Keratinocyte (primary cell): ENCODE data around the gene CLEC16A. TPM values are rescaled to one million over a fixed set of nuclear protein-coding genes. Genes with fewer than 3 reads are reported as not detected.

Experiments used
- DNase-seq: peaks from one replicate; pipeline ENCODE4 v3.0.0-alpha.2; 2011; ENCODE audit warnings: low read depth, missing footprints, low spot score
- FAIRE-seq: peaks from 2 replicates; lab custom pipeline; 2011; peaks lifted over from hg19 to GRCh38; lab: Jason Lieb, UNC
- H2AFZ ChIP-seq: 2 replicates; pipeline ENCODE4 v1.6.0; 2012; ENCODE audit warnings: low read length, control low read depth, inconsistent platforms; ENCODE audit not compliant: control insufficient read depth
- H3K27ac ChIP-seq: 2 replicates; pipeline ENCODE4 v1.5.1; 2011; ENCODE audit warnings: low read length; ENCODE audit not compliant: control insufficient read depth, insufficient read depth
- H3K27me3 ChIP-seq: 3 replicates; pipeline ENCODE4 v1.6.0; 2011; ENCODE audit warnings: low read length; ENCODE audit not compliant: control insufficient read depth, insufficient read depth; ENCODE audit errors: extremely low read depth
- H3K36me3 ChIP-seq, 2 experiments: 2 replicates in 1 of 2; 3 replicates in 1 of 2; pipeline ENCODE4 v1.5.1; 2011; ENCODE audit warnings: low read length in 2 of 2, mild to moderate bottlenecking in 1 of 2; ENCODE audit not compliant: control insufficient read depth in 2 of 2, insufficient read depth in 2 of 2; ENCODE audit errors: extremely low read depth in 1 of 2
- H3K4me1 ChIP-seq: 3 replicates; pipeline ENCODE4 v1.5.1; 2011; ENCODE audit warnings: low read length; ENCODE audit not compliant: control insufficient read depth, insufficient read depth; ENCODE audit errors: extremely low read depth
- H3K4me2 ChIP-seq: 3 replicates; pipeline ENCODE4 v1.6.0; 2011; ENCODE audit warnings: low read depth, low read length; ENCODE audit not compliant: control insufficient read depth, insufficient read depth; ENCODE audit errors: extremely low read depth
- H3K4me3 ChIP-seq, 3 experiments: fragments of 200-600 bp in 1 of 3; sonication (generic) in 1 of 3; 2 replicates in 2 of 3; 3 replicates in 1 of 3; pipeline ENCODE4 v1.5.1; 2011 to 2016; ENCODE audit warnings: low read length in 3 of 3, mild to moderate bottlenecking in 3 of 3, control low read depth in 2 of 3, inconsistent platforms in 1 of 3, low read depth in 1 of 3, mixed read lengths in 1 of 3, mixed run types in 1 of 3, moderate library complexity in 1 of 3; ENCODE audit not compliant: control insufficient read depth in 2 of 3, insufficient read depth in 2 of 3; ENCODE audit errors: extremely low read depth in 1 of 3
- H3K79me2 ChIP-seq: 2 replicates; pipeline ENCODE4 v1.6.0; 2012; ENCODE audit warnings: low read length; ENCODE audit not compliant: control insufficient read depth, insufficient read depth
- H3K9ac ChIP-seq: 3 replicates; pipeline ENCODE4 v1.6.0; 2011; ENCODE audit warnings: low read length; ENCODE audit not compliant: control insufficient read depth, insufficient read depth; ENCODE audit errors: extremely low read depth
- H3K9me1 ChIP-seq: 3 replicates; pipeline ENCODE4 v1.6.0; 2011; ENCODE audit warnings: low read length; ENCODE audit not compliant: control insufficient read depth, insufficient read depth; ENCODE audit errors: extremely low read depth
- H3K9me3 ChIP-seq: 2 replicates; pipeline ENCODE4 v1.5.1; 2012; ENCODE audit warnings: low read depth, low read length; ENCODE audit not compliant: control insufficient read depth
- H4K20me1 ChIP-seq: 3 replicates; pipeline ENCODE4 v1.6.0; 2011; ENCODE audit warnings: low read length; ENCODE audit not compliant: control insufficient read depth, insufficient read depth; ENCODE audit errors: extremely low read depth
- EZH2 ChIP-seq: IDR thresholded peaks from one replicate; pipeline ENCODE4 v1.6.1; 2012; ENCODE audit warnings: inconsistent platforms, mild to moderate bottlenecking, low read length, moderate library complexity
- dilution Hi-C: fragments of 300-500 bp; cut with MboI; formaldehyde crosslinking; loops from one replicate; pipeline ENCODE4 v1.7.0; 2020; ENCODE audit warnings: low sequenced_read_pairs; ENCODE audit not compliant: extremely low pct_ligation_motif_present
- polyA plus RNA-seq, 5 experiments: library from polyadenylated mRNA; depleted of rRNA in 3 of 5; stranded (reverse) in 3 of 5; stranded (forward) in 1 of 5; unstranded in 1 of 5; fragments of >200 nt; gene quantifications; 1 replicate in 1 of 5; 2 replicates in 3 of 5; 3 replicates in 1 of 5; pipeline versions ENCODE4 v1.2.1 to v1.2.3, GENCODE V29; 2011 to 2012; ENCODE audit warnings: missing spikeins in 2 of 5, low read depth in 1 of 5, low replicate concordance in 1 of 5
- TF ChIP-seq, protein P1 (sequence below), 3 experiments: IDR thresholded peaks in 1 of 3; conservative IDR thresholded peaks in 1 of 3; optimal IDR thresholded peaks in 1 of 3; 2 replicates in 2 of 3; 3 replicates in 1 of 3; pipeline versions ENCODE3 to v1.5.1; 2011; ENCODE audit warnings: low read length in 3 of 3, mild to moderate bottlenecking in 3 of 3, moderate library complexity in 2 of 3, control low read depth in 1 of 3, inconsistent platforms in 1 of 3; ENCODE audit not compliant: insufficient read depth in 2 of 3; ENCODE audit errors: extremely low read depth in 1 of 3

CLEC16A gene
- polyA plus RNA-seq, 1 donor (not counting 4 experiments of a cell fraction or from before 2014, with no cell fraction given) = 9.5 TPM

DNA sequence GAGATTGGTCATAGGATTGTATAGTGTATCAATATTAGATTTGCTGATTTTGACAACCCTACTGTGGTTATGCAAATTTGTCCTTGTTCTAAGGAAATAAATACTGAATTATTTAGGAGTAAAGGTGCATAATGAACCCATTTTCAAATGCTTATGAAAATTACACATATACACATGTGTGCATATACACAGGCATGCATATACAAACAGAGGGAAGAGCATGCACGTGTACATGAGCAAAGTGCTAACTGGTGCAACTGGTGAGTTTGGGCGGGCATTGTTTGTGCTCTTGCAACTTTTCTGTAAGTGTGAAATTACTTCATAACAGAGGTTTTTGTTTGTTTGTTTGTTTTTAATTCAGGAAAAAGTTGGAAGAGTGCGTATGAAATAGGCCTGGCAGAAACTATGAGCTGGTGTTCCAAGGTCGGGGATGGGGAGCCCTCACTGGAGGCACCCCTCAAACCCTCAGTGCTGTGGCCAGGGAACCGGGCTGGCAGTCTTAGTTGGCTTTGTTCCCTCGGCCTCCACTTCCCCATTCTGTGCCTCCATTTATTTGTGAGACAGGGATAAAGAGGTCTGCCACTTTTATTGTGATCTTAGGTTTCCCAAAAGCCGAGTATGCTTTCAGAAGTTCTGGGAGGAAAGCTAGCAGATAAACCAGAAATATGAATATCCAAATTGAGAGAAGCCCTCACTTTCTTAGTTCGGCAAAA is 7.9 kb upstream of the CLEC16A start:
- Histone ChIP-seq H3K4me1 (peaks cover 31% of the 10 kb centered on the region), H3K9me1 (peaks cover 5% of the 10 kb centered on the region), H3K4me3 (no peak overlapping the region), H2AFZ (no peak overlapping the region), H4K20me1 (peaks cover 38% of the 10 kb centered on the region), H3K9me3 (no peaks in the 10 kb centered on the region), H3K9ac (no peak overlapping the region), H3K27me3 (no peaks in the 10 kb centered on the region), H3K27ac (no peak overlapping the region), H3K79me2 (peaks cover 79% of the 10 kb centered on the region), H3K36me3 (peaks cover 11 to 33% of the 10 kb centered on the region in 2 experiments), H3K4me2 (no peak overlapping the region)
- dilution Hi-C loops = no loop called here
- DNase-seq (no peak), FAIRE-seq (no peak)
- no peak for TF ChIP-seq EZH2
- TF ChIP-seq, protein P1, sequence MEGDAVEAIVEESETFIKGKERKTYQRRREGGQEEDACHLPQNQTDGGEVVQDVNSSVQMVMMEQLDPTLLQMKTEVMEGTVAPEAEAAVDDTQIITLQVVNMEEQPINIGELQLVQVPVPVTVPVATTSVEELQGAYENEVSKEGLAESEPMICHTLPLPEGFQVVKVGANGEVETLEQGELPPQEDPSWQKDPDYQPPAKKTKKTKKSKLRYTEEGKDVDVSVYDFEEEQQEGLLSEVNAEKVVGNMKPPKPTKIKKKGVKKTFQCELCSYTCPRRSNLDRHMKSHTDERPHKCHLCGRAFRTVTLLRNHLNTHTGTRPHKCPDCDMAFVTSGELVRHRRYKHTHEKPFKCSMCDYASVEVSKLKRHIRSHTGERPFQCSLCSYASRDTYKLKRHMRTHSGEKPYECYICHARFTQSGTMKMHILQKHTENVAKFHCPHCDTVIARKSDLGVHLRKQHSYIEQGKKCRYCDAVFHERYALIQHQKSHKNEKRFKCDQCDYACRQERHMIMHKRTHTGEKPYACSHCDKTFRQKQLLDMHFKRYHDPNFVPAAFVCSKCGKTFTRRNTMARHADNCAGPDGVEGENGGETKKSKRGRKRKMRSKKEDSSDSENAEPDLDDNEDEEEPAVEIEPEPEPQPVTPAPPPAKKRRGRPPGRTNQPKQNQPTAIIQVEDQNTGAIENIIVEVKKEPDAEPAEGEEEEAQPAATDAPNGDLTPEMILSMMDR (optimal IDR thresholded peaks at IDR 0.05 in 1 of 3, IDR thresholded peaks at IDR 0.05 in 1 of 3, conservative IDR thresholded peaks at IDR 0.05 in 1 of 3; ENCODE audit: extremely low read depth in 1 of 3, insufficient read depth in 2 of 3, low read length in 3 of 3) = no peak

GRCh38 chr16:10937068-10937859 is 7.1 kb upstream of the CLEC16A start:
- Histone ChIP-seq H3K36me3 (peaks cover 11 to 28% of the 10 kb centered on the region in 2 experiments), H3K27ac (no peak overlapping the region), H3K9me1 (peaks cover 5% of the 10 kb centered on the region), H3K79me2 (peaks cover 80% of the 10 kb centered on the region), H4K20me1 (peaks cover 33% of the 10 kb centered on the region), H3K27me3 (no peaks in the 10 kb centered on the region), H3K4me1 (peaks cover 31% of the 10 kb centered on the region), H2AFZ (no peak overlapping the region), H3K9ac (no peak overlapping the region), H3K4me3 (peak overlapping the region in 1 of 3 experiments; percentile 15), H3K4me2 (peak overlapping the region; percentile 92), H3K9me3 (no peaks in the 10 kb centered on the region)
- TF ChIP-seq, protein P1 (optimal IDR thresholded peaks at IDR 0.05 in 1 of 3, IDR thresholded peaks at IDR 0.05 in 1 of 3, conservative IDR thresholded peaks at IDR 0.05 in 1 of 3; ENCODE audit: extremely low read depth in 1 of 3, insufficient read depth in 2 of 3, low read length in 3 of 3) = no peak
- no peak for TF ChIP-seq EZH2
- DNase-seq = no peak
- dilution Hi-C loops = no loop called here
- no peak for FAIRE-seq
